WTC11 (cell line): Measurements from ENCODE around the gene GRM3. TPM values are rescaled to one million over a fixed set of nuclear protein-coding genes. Genes with fewer than 3 reads are reported as not detected.

Source experiments
- ATAC-seq: fragments of 200-7000 bp; cut with Tn5 transposase; 2 replicates; pipeline ENCODE4 v1.10.0; 2021; ENCODE audit warnings: mild to moderate bottlenecking, moderate library complexity
- CTCF ChIA-PET: fragments of 300-600 bp; sonication (Branson Sonifier 250); formaldehyde crosslinking; loops from one replicate; lab custom pipeline; 2021; ENCODE audit warnings: antibody characterized with exemption; lab: Charles Lee
- POLR2A ChIA-PET: fragments of 350-600 bp; sonication (Branson Sonifier 250); formaldehyde crosslinking; loops from one replicate; lab custom pipeline; 2021; ENCODE audit warnings: antibody characterized with exemption; lab: Charles Lee
- DNase-seq: peaks from one replicate; pipeline ENCODE4 v3.0.0; 2021; ENCODE audit warnings: low spot score
- H3K27ac Mint-ChIP-seq: 2 replicates; pipeline ENCODE4 v1.8.0; 2021; ENCODE audit warnings: mixed read lengths
- H3K27me3 Mint-ChIP-seq: 2 replicates; pipeline ENCODE4 v1.8.0; 2021; ENCODE audit warnings: low read depth, mild to moderate bottlenecking, moderate library complexity, mixed read lengths
- H3K36me3 Mint-ChIP-seq: 2 replicates; pipeline ENCODE4 v1.8.0; 2021; ENCODE audit warnings: mixed read lengths
- H3K4me1 Mint-ChIP-seq: 2 replicates; pipeline ENCODE4 v1.8.0; 2022; ENCODE audit warnings: mixed read lengths
- H3K4me3 Mint-ChIP-seq: 2 replicates; pipeline ENCODE4 v1.8.0; 2021; ENCODE audit warnings: mild to moderate bottlenecking, moderate library complexity, mixed read lengths
- H3K9me3 Mint-ChIP-seq: 2 replicates; pipeline ENCODE4 v1.8.0; 2021; ENCODE audit warnings: mixed read lengths
- AR ChIP-seq: fragments of 250-450 bp; sonication (Bioruptor Pico); IDR thresholded peaks from 2 replicates; pipeline ENCODE4 v1.9.0; 2021; ENCODE audit warnings: mild to moderate bottlenecking
- ATF3 ChIP-seq: sonication (generic); formaldehyde crosslinking; conservative IDR thresholded peaks from 2 replicates; pipeline ENCODE4 v1.8.1; 2022; ENCODE audit warnings: mild to moderate bottlenecking, missing genetic modification reagents
- CTCF ChIP-seq: fragments of 200-600 bp; IDR thresholded peaks from 2 replicates; pipeline ENCODE4 v1.8.0; 2022; ENCODE audit warnings: antibody characterized with exemption
- FOXJ3 ChIP-seq: sonication (generic); formaldehyde crosslinking; IDR thresholded peaks from 2 replicates; pipeline ENCODE4 v1.9.0; 2021; ENCODE audit warnings: missing genetic modification reagents, mild to moderate bottlenecking, borderline replicate concordance
- FOXK1 ChIP-seq: sonication (generic); formaldehyde crosslinking; IDR thresholded peaks from 2 replicates; pipeline ENCODE4 v1.8.0; 2022; ENCODE audit warnings: mild to moderate bottlenecking, moderate library complexity, missing genetic modification reagents
- JUN ChIP-seq: sonication (generic); formaldehyde crosslinking; IDR thresholded peaks from 2 replicates; pipeline ENCODE4 v1.8.0; 2023; ENCODE audit warnings: mild to moderate bottlenecking, missing genetic modification reagents
- NFE2L1 ChIP-seq: sonication (generic); formaldehyde crosslinking; IDR thresholded peaks from 2 replicates; pipeline ENCODE4 v1.8.1; 2023; ENCODE audit warnings: missing genetic modification reagents
- TP53 ChIP-seq: sonication (generic); formaldehyde crosslinking; IDR thresholded peaks from 2 replicates; pipeline ENCODE4 v1.8.1; 2023; ENCODE audit warnings: mild to moderate bottlenecking, missing genetic modification reagents
- ZNF281 ChIP-seq: sonication (generic); formaldehyde crosslinking; IDR thresholded peaks from 2 replicates; pipeline ENCODE4 v1.8.0; 2023; ENCODE audit warnings: mild to moderate bottlenecking, missing genetic modification reagents
- total RNA-seq: library from RNA; stranded (reverse); gene quantifications from 3 replicates; pipeline ENCODE4 v1.2.3, GENCODE V29; 2021
- TF ChIP-seq, protein P1 (sequence below): sonication (generic); formaldehyde crosslinking; IDR thresholded peaks from 2 replicates; pipeline ENCODE4 v1.8.1; 2022; ENCODE audit warnings: low read depth, missing genetic modification reagents, borderline replicate concordance
- TF ChIP-seq, protein P2 (sequence below): sonication (generic); formaldehyde crosslinking; IDR thresholded peaks from 2 replicates; pipeline ENCODE4 v1.8.1; 2022; ENCODE audit warnings: low read depth, mild to moderate bottlenecking, moderate library complexity, missing genetic modification reagents, borderline replicate concordance
- TF ChIP-seq, protein P3 (sequence below): sonication (generic); formaldehyde crosslinking; IDR thresholded peaks from 2 replicates; pipeline ENCODE4 v1.8.0; 2022; ENCODE audit warnings: missing genetic modification reagents

Gene GRM3
- total RNA-seq, 1 experiment from 2014 or later = 0.94 TPM

- TF ChIP-seq, protein P1, sequence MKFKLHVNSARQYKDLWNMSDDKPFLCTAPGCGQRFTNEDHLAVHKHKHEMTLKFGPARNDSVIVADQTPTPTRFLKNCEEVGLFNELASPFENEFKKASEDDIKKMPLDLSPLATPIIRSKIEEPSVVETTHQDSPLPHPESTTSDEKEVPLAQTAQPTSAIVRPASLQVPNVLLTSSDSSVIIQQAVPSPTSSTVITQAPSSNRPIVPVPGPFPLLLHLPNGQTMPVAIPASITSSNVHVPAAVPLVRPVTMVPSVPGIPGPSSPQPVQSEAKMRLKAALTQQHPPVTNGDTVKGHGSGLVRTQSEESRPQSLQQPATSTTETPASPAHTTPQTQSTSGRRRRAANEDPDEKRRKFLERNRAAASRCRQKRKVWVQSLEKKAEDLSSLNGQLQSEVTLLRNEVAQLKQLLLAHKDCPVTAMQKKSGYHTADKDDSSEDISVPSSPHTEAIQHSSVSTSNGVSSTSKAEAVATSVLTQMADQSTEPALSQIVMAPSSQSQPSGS = no peak
- TF ChIP-seq, protein P2, sequence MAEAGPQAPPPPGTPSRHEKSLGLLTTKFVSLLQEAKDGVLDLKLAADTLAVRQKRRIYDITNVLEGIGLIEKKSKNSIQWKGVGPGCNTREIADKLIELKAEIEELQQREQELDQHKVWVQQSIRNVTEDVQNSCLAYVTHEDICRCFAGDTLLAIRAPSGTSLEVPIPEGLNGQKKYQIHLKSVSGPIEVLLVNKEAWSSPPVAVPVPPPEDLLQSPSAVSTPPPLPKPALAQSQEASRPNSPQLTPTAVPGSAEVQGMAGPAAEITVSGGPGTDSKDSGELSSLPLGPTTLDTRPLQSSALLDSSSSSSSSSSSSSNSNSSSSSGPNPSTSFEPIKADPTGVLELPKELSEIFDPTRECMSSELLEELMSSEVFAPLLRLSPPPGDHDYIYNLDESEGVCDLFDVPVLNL (CRISPR knock-in tag) = no peak
- TF ChIP-seq FOXJ3 (no peak), CTCF (no peak)
Observed at GRCh38 chr7:86898171-86898570, 254.5 kb downstream of the GRM3 start (continued).

- TF ChIP-seq ATF3 (CRISPR knock-in tag) = no peak
- TF ChIP-seq JUN = no peak
- TF ChIP-seq, protein P2 (CRISPR knock-in tag) = no peak
- TF ChIP-seq TP53 (CRISPR knock-in tag) = no peak
- no peak for TF ChIP-seq FOXK1 (CRISPR knock-in tag)
- TF ChIP-seq, protein P3, sequence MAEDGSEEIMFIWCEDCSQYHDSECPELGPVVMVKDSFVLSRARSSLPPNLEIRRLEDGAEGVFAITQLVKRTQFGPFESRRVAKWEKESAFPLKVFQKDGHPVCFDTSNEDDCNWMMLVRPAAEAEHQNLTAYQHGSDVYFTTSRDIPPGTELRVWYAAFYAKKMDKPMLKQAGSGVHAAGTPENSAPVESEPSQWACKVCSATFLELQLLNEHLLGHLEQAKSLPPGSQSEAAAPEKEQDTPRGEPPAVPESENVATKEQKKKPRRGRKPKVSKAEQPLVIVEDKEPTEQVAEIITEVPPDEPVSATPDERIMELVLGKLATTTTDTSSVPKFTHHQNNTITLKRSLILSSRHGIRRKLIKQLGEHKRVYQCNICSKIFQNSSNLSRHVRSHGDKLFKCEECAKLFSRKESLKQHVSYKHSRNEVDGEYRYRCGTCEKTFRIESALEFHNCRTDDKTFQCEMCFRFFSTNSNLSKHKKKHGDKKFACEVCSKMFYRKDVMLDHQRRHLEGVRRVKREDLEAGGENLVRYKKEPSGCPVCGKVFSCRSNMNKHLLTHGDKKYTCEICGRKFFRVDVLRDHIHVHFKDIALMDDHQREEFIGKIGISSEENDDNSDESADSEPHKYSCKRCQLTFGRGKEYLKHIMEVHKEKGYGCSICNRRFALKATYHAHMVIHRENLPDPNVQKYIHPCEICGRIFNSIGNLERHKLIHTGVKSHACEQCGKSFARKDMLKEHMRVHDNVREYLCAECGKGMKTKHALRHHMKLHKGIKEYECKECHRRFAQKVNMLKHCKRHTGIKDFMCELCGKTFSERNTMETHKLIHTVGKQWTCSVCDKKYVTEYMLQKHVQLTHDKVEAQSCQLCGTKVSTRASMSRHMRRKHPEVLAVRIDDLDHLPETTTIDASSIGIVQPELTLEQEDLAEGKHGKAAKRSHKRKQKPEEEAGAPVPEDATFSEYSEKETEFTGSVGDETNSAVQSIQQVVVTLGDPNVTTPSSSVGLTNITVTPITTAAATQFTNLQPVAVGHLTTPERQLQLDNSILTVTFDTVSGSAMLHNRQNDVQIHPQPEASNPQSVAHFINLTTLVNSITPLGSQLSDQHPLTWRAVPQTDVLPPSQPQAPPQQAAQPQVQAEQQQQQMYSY (CRISPR knock-in tag) = no peak
- no peak for TF ChIP-seq ZNF281 (CRISPR knock-in tag)
- TF ChIP-seq NFE2L1 (CRISPR knock-in tag) = no peak
- no peak for TF ChIP-seq AR (CRISPR knock-in tag)
- peaks cover 15% of the 10 kb centered on the region for H3K36me3 Mint-ChIP-seq
- POLR2A ChIA-PET = no interaction called here
- no peaks in the 10 kb centered on the region for H3K27me3 Mint-ChIP-seq
- H3K4me1 Mint-ChIP-seq = no peaks in the 10 kb centered on the region
- CTCF ChIA-PET = no interaction called here
- H3K27ac Mint-ChIP-seq = no peak overlapping the region
- no peak for DNase-seq
- no peak for ATAC-seq
- H3K4me3 Mint-ChIP-seq = no peak overlapping the region
- H3K9me3 Mint-ChIP-seq = no peaks in the 10 kb centered on the region
Observed at GRCh38 chr7:86900886-86901285, 257.2 kb downstream of the GRM3 start.
